Tibial artery (tissue), 4 donors: ENCODE results near the gene MTG1.

Source experiments
- DNase-seq, 2 donors: peaks; one replicate each; pipeline ENCODE4 v3.0.0-alpha.2; 2019
- H3K27ac ChIP-seq, 2 donors: fragments of 200-600 bp; sonication (generic) in 1 of 2; 1 replicate in 1 of 2; 2 replicates in 1 of 2; pipeline ENCODE4 v1.5.1; 2018 to 2019; ENCODE audit warnings: mild to moderate bottlenecking in 1 of 2
- H3K27me3 ChIP-seq, 2 donors: fragments of 200-600 bp; sonication (generic) in 1 of 2; one replicate each; pipeline versions ENCODE4 v1.5.1 to v1.6.0; 2016 to 2019
- H3K36me3 ChIP-seq, 3 donors: fragments of 200-600 bp; sonication (generic) in 2 of 3; one replicate each; pipeline ENCODE4 v1.5.1; 2016 to 2019; ENCODE audit warnings: mild to moderate bottlenecking in 2 of 3
- H3K4me1 ChIP-seq, 4 donors: fragments of 200-600 bp; sonication (generic) in 2 of 4; 1 replicate in 3 of 4; 2 replicates in 1 of 4; pipeline ENCODE4 v1.5.1; 2016 to 2019
- H3K4me3 ChIP-seq, 2 donors: fragments of 200-600 bp; sonication (generic) in 1 of 2; 1 replicate in 1 of 2; 2 replicates in 1 of 2; pipeline ENCODE4 v1.5.1; 2018 to 2019; ENCODE audit warnings: mild to moderate bottlenecking in 2 of 2
- H3K9me3 ChIP-seq, 3 donors: fragments of 200-600 bp; sonication (generic) in 1 of 3; one replicate each; pipeline ENCODE4 v1.5.1; 2016 to 2019
- intact Hi-C: fragments of 100-400 bp; cut with DNase I; formaldehyde crosslinking; loops from one replicate; pipeline ENCODE4 v1.15.0; 2023; ENCODE audit warnings: low total_unique reads
- TF ChIP-seq, protein P1 (sequence below), 2 experiments: fragments of 200-600 bp in 1 of 2; fragments of 450-650 bp in 1 of 2; IDR thresholded peaks; one replicate each; pipeline ENCODE4 v1.5.1; 2017 to 2019; ENCODE audit warnings: antibody characterized with exemption in 2 of 2, mild to moderate bottlenecking in 1 of 2, moderate library complexity in 1 of 2

The MTG1 gene

GRCh38 chr10:133453516-133454203 lies 59.7 kb downstream of the MTG1 start, which contains the start of gene SCART1:
Gene SCART1 (plus strand): TSS chr10:133453945. CDS start chr10:133453998, 53 bp downstream.
- no peaks in the 10 kb centered on the region for H3K27me3 ChIP-seq
- peaks cover 0 to 8% (median 8%) of the 10 kb centered on the region in 3 donors for H3K9me3 ChIP-seq
- intact Hi-C loops = no loop called here
- H3K36me3 ChIP-seq = peaks cover 0 to 23% (median 5%) of the 10 kb centered on the region in 3 donors
- no peak within 1 kb of the TSS for H3K4me3 ChIP-seq
- H3K27ac ChIP-seq = no peak within 1 kb of the TSS
- TF ChIP-seq, protein P1, sequence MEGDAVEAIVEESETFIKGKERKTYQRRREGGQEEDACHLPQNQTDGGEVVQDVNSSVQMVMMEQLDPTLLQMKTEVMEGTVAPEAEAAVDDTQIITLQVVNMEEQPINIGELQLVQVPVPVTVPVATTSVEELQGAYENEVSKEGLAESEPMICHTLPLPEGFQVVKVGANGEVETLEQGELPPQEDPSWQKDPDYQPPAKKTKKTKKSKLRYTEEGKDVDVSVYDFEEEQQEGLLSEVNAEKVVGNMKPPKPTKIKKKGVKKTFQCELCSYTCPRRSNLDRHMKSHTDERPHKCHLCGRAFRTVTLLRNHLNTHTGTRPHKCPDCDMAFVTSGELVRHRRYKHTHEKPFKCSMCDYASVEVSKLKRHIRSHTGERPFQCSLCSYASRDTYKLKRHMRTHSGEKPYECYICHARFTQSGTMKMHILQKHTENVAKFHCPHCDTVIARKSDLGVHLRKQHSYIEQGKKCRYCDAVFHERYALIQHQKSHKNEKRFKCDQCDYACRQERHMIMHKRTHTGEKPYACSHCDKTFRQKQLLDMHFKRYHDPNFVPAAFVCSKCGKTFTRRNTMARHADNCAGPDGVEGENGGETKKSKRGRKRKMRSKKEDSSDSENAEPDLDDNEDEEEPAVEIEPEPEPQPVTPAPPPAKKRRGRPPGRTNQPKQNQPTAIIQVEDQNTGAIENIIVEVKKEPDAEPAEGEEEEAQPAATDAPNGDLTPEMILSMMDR (IDR thresholded peaks at IDR 0.05) = no peak
- peak in 1 of 2 donors; percentile 40 for DNase-seq
- no peaks in the 10 kb centered on the region for H3K4me1 ChIP-seq

DNA sequence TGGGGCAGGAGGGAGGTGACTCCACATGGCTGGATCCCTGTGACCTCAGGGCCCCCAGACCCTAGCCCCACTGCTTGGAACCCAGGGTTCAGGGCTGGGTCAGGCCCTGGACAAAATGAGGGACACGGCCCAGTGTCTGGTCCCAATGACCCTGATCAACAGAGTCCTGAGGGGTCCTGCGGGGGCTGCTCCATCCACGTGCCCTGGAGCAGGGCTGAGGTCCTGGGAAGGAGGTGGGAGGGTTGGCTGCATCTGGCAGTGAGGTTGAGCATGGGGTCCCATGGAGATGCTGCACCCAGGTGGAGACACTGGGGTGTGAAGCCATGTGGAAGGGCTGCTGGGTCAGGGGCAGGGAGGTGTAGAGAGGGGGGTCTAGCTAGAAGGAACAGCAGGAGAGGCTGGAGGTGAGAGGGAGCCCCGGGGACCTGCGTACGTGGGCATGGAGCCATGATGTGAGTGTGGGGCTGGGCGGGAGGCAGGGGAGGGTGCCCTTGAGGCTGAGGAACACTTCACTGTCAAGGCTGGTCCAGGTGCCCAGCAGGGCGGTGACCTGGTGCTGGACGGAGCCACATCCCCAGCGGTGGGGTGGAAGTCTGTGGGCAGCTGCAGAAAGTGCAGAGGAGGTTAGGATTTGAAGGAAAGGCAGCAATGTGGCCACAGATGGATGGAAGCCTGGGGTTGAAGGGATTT lies 60.4 kb downstream of the MTG1 start:
- H3K27me3 ChIP-seq = no peaks in the 10 kb centered on the region
- no peaks in the 10 kb centered on the region for H3K4me1 ChIP-seq
- H3K27ac ChIP-seq = no peak overlapping the region
- peaks cover 0 to 28% (median 5%) of the 10 kb centered on the region in 3 donors for H3K36me3 ChIP-seq
- peak in 1 of 2 donors; percentile 63 for DNase-seq
- TF ChIP-seq, protein P1 (IDR thresholded peaks at IDR 0.05) = no peak
- H3K4me3 ChIP-seq = no peak overlapping the region
- intact Hi-C loops = no loop called here
- H3K9me3 ChIP-seq = peaks cover 0 to 1% (median 1%) of the 10 kb centered on the region in 3 donors

- TF ChIP-seq, protein P1 (IDR thresholded peaks at IDR 0.05) = no peak
- Histone ChIP-seq H3K27me3 (no peaks in the 10 kb centered on the region), H3K9me3 (no peaks in the 10 kb centered on the region), H3K27ac (no peak overlapping the region), H3K4me3 (no peak overlapping the region), H3K36me3 (peaks cover 0 to 29% (median 5%) of the 10 kb centered on the region in 3 donors), H3K4me1 (no peaks in the 10 kb centered on the region)
- DNase-seq = no peak
- intact Hi-C loops = no loop called here
These were observed 61.2 kb downstream of the MTG1 start for GRCh38 chr10:133455196-133455595.

GRCh38 chr10:133455611-133456031 lies 61.7 kb downstream of the MTG1 start:
- DNase-seq = peak in 1 of 2 donors; percentile 48
- Histone ChIP-seq H3K27me3 (no peaks in the 10 kb centered on the region), H3K27ac (no peak overlapping the region), H3K36me3 (peaks cover 0 to 29% (median 5%) of the 10 kb centered on the region in 3 donors), H3K9me3 (no peaks in the 10 kb centered on the region), H3K4me1 (no peaks in the 10 kb centered on the region), H3K4me3 (no peak overlapping the region)
- intact Hi-C loops = no loop called here
- TF ChIP-seq, protein P1 (IDR thresholded peaks at IDR 0.05) = no peak

GRCh38 chr10:133456041-133456951 lies 62.3 kb downstream of the MTG1 start:
- intact Hi-C loops = no loop called here
- H3K4me3 ChIP-seq = no peak overlapping the region
- TF ChIP-seq, protein P1 (IDR thresholded peaks at IDR 0.05) = no peak
- DNase-seq = peak in 1 of 2 donors; percentile 62
- peaks cover 0 to 36% (median 5%) of the 10 kb centered on the region in 3 donors for H3K36me3 ChIP-seq
- H3K27me3 ChIP-seq = no peaks in the 10 kb centered on the region
- H3K9me3 ChIP-seq = no peaks in the 10 kb centered on the region
- H3K4me1 ChIP-seq = no peaks in the 10 kb centered on the region
- no peak overlapping the region for H3K27ac ChIP-seq
